CD4-positive, alpha-beta T cell treated with Interleukin-2 at 100 ng/mL for 4 hours (primary cell): ENCODE results near the gene HABP4.

Source experiments
- DNase-seq: peaks from one replicate; pipeline ENCODE4 v3.0.0-alpha.2; 2020; ENCODE audit warnings: low spot score

The HABP4 gene

GRCh38 chr9:96524045-96524444 lies 74.1 kb downstream of the HABP4 start:
- DNase-seq: no peak

DNA sequence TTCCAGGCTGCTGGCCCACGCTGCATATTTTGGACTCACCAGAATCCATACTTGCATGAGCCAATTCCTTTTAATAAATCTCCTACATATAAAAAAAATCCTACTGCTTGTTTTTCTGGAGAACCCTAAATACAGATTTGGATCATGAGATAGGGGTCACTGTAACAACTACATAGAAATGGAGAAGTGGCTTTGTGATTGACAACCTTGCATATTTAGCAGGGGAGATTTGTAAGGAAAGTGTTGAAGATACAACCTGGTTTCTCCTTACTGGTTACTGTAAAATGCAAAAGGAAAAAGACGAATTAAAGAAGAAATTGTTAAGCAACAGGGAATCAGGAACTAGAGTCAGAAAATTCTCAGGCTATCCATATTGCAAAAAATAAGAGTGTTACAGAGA lies 74.8 kb downstream of the HABP4 start:
- DNase-seq: no peak

DNA sequence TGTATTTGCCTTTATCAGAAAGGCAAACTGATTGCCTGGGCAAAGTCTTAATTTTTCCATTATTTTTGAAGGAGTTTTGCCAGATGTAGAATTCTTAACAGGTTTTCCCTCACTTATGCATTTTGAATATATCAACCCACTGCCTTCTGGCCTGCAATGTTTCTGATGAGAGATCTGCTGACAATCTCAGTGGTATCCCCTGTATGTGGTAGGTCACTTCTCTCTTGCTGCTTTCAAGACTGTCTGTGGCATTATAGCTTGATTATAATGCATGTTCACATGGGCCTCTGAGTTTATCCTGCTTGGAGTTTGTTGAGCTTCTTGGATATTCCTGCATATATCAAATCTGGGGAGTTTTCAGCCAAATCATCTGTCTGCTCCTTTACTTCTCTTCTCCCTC lies 82.2 kb downstream of the HABP4 start:
- no peak for DNase-seq

GRCh38 chr9:96540106-96540505 lies 90.1 kb downstream of the HABP4 start:
- no peak for DNase-seq
